NCI-H2196 (cell line): ENCODE results near the gene PI4K2B.
"Not testable (repeated sequence)": the region's sequence is repeated elsewhere in the genome, so short reads cannot be mapped to it uniquely, and the experiment has no call there.

Experiments used
- DNase-seq: peaks from one replicate; lab custom pipeline; 2025; ENCODE audit not compliant: unreplicated experiment; lab: John Stamatoyannopoulos, UW

Gene PI4K2B

GRCh38 chr4:25240754-25241210 lies 6.9 kb downstream of the PI4K2B start:
- DNase-seq, result not testable (repeated sequence)

DNA sequence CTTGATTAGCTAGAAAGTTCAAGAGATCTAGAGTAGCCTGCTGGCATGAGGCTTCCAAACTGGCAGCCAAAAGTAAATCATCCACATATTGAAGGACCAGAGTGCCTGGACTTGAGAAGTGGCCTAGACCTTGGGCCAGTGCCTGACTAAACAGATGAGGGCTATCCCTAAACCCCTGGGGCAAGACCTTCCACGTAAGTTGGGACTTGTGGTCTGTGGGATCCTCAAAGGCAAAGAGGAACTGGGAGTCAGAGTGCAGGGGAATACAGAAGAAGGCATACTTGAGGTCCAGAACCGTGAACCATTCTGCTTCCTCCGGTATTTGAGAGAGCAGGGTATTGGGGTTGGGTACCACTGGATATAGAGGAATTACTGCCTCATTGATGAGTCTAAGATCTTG lies 8.4 kb downstream of the PI4K2B start:
- DNase-seq, result not testable (repeated sequence)

GRCh38 chr4:25245181-25245580 lies 11.3 kb downstream of the PI4K2B start:
- no peak for DNase-seq

- no peak for DNase-seq
Observed at GRCh38 chr4:25246680-25247611, 13.1 kb downstream of the PI4K2B start.

DNA sequence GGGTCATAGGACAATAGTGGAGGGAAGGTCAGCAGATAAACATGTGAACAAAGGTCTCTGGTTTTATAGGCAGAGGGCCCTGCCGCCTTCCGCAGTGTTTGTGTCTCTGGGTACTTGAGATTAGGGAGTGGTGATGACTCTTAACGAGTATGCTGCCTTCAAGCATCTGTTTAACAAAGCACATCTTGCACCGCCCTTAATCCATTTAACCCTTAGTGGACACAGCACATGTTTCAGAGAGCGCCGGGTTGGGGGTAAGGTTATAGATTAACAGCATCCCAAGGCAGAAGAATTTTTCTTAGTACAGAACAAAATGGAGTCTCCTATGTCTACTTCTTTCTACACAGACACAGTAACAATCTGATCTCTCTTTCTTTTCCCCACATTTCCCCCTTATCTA lies 15.0 kb downstream of the PI4K2B start:
- DNase-seq, result not testable (repeated sequence)

DNA sequence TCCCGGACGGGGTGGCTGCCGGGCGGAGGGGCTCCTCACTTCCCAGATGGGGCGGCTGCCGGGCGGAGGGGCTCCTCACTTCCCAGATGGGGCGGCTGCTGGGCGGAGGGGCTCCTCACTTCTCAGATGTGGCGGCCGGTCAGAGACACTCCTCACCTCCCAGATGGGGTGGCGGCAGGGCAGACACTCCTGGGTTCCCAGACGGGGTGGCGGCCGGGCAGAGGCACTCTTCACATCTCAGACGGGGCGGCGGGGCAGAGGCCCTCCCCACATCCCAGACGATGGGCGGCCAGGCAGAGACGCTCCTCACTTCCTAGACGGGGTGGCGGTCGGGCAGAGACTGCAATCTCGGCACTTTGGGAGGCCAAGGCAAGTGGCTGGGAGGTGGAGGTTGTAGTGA lies 15.7 kb downstream of the PI4K2B start:
- DNase-seq, result not testable (repeated sequence)

DNA sequence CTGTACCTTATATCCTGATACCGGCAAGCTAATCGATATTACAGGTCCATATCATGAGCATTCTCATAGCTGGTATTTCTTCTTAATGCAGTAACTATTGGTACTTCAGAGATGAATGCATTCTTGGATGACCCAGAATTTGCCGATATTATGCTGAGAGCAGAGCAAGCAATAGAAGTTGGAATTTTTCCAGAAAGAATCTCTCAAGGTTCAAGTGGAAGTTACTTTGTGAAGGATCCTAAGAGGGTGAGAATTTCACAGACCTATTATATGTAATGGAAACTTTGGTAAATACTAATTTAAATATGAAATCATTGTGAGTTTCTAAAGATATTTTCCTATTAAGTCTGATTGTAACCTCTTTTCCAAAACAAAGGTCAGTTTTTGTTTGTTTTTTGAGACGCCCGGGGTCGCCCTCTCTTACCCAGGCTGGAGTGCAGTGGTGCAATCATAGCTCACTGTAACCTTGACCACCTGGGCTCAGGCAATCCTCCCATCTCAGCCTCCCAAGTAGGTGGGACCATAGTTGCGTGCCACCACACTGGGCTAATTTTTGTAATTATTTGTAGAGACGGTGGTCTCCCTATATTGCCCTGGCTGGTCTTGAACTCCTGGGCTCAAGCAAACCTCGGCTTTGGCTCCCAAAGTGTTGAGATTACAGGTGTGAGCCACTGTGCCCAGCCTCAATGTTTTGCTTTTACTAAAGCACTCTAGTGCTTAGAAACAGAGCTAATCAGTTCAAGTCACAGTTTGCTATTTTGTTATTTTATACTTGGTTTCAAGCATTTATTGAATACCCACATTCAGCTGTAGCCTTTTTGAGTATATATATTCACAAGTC lies 18.6 kb downstream of the PI4K2B start:
- DNase-seq, result peak; percentile 16

- DNase-seq, result no peak
Observed at GRCh38 chr4:25253071-25253445, 19.2 kb downstream of the PI4K2B start.

GRCh38 chr4:25253786-25254185 lies 20.0 kb downstream of the PI4K2B start:
- not testable (repeated sequence) for DNase-seq

DNA sequence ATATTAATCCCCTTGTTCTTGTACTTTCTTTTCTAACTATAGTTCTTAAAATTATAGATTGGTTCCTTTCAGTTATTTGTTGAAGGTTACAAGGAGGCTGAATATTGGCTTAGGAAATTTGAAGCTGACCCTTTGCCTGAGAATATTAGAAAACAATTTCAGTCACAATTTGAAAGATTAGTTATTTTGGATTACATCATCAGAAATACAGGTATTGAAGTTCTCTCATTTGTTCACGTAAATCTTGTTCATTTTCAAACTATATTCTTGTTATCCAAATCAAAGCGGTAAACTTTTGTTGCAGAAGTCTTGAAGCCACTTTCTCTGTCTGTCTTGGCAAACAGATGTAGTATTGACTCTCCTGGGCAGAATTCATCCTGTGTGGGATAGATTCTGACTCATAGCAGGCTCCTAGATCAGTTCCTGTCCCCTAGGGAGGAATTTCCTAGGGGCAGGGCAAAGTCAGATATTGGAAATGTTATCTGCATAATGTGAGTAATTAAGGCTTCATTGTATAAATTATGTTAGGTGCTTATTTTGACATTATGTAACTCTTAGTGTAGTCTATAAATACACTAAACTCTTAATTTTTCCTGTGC lies 25.2 kb downstream of the PI4K2B start:
- no peak for DNase-seq

- DNase-seq, result no peak
Observed at GRCh38 chr4:25271866-25272265, 38.0 kb downstream of the PI4K2B start.

DNA sequence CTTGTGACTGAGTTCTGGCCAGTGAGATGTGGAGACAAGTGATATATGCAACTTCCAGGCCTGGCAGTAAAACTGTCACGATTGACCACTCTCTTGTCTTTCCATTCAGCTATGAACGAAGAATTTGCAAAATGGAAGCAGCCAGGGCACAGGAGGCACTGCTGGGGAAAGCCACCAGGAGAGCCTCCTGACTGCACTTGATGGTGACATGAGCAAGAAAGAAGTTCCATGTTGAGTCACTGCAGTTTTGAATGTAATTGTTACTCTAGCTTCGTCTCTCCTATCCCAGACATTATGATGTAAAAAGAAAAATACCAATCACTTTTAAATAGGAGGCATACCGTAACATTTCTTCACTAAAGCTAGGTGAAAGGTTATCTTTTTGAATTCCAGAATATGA lies 46.4 kb downstream of the PI4K2B start:
- no peak for DNase-seq

DNA sequence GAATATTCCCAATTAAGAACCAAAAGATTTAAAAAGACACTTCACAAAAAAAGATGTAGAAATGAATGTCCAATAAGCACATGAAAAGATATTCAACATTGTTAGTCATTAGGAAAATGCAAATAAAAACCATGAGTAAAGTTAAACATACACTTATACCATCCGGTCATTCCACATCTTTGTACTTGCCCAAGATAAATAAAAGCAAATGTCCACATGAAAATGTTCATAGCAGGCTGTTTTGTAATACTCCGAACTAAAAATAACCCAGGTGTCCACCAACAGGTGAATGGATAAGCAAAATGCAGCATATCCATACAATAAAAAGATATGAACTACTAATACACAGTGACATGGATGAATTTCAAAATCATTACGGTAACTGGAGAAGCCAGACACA lies 50.1 kb downstream of the PI4K2B start:
- no peak for DNase-seq

- no peak for DNase-seq
Observed at GRCh38 chr4:25284466-25284865, 50.6 kb downstream of the PI4K2B start.

DNA sequence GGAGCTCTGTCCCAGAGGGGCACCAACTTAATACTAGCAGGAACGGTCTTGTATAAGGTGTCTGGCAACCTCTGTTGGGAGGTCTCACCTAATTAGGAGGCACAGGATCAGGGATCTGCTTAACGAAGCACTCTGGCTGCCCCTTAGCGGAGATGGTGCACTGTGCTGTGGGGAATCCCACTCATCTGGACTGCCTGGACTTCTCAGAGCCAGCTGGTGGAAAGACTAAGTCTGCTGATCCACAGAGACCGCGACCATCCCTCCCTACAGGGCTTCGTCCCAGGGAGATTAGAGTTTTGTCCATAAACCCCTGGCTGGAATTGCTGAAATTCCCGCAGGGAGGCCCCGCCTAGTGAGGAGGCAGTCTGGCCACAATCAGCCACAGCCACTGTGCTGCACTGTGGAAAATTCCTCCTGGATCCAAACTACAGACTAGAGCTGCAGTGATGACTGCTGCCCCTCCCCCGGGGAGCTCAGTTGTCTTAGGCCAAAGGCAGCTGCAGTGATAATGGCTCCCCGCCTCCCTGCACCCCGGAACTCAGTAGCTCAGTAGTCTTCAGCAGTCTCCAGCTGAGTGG lies 56.7 kb downstream of the PI4K2B start:
- DNase-seq, result no peak

DNA sequence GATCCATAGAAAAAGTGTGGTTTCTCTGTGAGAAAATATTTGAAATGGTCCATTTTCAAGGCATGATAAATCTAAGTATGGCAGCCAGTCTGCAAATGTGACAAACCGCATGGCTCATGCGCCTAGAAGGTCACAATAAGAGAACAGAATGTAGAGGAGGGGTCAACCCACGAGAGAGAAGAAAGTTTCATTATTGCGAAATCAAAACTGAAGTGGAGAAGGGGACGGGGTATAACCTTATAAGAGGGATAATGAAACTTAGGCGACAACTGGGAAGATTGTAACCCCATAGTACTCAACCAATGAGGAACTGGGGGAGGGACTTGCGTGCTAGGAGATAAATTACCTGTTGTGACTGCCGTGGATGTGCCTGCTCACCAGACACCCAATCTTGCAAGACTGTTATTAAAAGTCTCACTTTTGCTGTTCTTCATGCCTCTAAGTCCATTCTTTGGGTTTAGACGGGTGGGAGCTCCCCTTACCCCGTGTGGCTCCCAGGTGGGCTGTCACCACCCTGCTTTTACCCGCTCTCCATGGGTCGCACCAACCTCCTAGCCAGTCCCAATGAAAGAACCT lies 57.4 kb downstream of the PI4K2B start:
- no peak for DNase-seq

DNA sequence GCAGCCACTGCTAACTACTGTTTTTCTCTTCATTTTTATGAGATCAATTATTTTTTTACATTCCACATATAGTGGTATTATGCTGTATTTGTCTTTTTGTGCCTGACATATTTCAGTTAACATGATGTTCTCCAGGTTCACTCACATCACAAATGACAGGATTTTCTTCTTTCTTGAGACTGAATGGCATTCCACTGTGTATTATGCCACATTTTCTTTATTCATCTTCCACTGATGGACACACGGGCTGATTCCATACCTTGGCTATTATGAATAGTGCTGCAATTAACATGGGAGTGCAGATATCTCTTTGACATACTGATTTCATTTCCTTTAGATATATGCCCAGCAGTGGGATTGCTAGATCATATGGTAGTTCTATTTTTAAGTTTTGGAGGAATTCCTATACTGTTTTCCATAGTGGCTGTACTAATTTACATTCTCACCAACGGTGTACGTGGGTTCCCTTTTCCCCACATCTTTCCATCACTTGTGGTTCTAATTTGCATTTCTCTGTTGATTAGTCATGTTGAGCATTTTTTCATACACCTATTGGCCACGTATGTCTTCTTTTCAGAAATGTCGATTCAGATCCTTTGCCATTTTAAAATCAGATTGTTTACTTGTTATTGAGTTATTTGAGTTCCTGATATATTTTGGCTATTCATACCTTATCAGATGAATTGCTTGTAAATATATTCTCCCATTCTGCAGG lies 63.9 kb downstream of the PI4K2B start:
- no peak for DNase-seq

- peak; percentile 56 for DNase-seq
Observed at GRCh38 chr4:25299476-25300203, 65.8 kb downstream of the PI4K2B start.

GRCh38 chr4:25301471-25301870 lies 67.6 kb downstream of the PI4K2B start:
- no peak for DNase-seq
